Measurements from ENCODE around the gene CKS1B.

DNA sequence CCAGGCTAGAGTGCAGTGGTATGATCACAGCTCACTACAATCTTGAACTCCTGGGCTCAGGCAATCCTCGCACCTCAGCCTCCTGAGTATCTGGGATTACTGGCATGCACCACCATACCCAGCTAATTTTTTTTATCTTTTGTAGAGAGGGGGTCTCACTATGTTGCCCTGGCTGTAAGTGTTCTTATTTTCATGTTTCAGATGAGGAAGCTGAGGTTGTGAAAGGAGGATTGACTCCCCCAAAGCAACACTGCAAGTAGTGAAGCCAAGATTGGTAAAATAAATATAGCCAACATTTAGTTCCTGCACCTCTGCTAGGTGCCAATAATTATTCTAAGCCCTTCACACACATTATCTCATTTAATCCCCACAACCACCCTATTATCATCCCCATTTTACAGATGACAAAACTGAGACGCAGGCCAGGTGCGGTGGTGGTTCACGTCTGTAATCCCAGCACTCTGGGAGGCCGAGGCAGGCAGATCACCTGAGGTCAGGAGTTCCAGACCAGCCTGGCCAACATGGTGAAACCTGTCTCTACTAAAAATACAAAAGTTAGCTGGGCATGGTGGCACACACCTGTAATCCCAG lies 40.0 kb upstream of the CKS1B start:
- no peak for TF ChIP-seq ZNF70 (CRISPR knock-in tag; IDR thresholded peaks at IDR 0.05)
- TF ChIP-seq, protein P1, sequence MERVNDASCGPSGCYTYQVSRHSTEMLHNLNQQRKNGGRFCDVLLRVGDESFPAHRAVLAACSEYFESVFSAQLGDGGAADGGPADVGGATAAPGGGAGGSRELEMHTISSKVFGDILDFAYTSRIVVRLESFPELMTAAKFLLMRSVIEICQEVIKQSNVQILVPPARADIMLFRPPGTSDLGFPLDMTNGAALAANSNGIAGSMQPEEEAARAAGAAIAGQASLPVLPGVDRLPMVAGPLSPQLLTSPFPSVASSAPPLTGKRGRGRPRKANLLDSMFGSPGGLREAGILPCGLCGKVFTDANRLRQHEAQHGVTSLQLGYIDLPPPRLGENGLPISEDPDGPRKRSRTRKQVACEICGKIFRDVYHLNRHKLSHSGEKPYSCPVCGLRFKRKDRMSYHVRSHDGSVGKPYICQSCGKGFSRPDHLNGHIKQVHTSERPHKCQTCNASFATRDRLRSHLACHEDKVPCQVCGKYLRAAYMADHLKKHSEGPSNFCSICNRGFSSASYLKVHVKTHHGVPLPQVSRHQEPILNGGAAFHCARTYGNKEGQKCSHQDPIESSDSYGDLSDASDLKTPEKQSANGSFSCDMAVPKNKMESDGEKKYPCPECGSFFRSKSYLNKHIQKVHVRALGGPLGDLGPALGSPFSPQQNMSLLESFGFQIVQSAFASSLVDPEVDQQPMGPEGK (CRISPR knock-in tag; IDR thresholded peaks at IDR 0.05; ENCODE audit: borderline replicate concordance): no peak
- TF ChIP-seq OSR1 (CRISPR knock-in tag; IDR thresholded peaks at IDR 0.05): no peak
